GM18502 (cell line): ENCODE results near the gene ANGPTL7.
"Not testable (repeated sequence)": the region's sequence is repeated elsewhere in the genome, so short reads cannot be mapped to it uniquely, and the experiment has no call there.

Source experiments
- ATAC-seq: cut with Tn5 transposase; IDR thresholded peaks from one replicate; pipeline ENCODE4 v1.9.1; 2021; ENCODE audit warnings: mild to moderate bottlenecking; ENCODE audit not compliant: unreplicated experiment, poor library complexity

The ANGPTL7 gene

GRCh38 chr1:11188858-11189451, at the start of gene ANGPTL7:
TSS of gene ANGPTL7 (plus strand) at chr1:11189355. CDS start at chr1:11189580, 225 bp downstream.
- ATAC-seq = no peak

GRCh38 chr1:11142618-11143391, 46.4 kb upstream of the ANGPTL7 start:
- ATAC-seq = no peak

GRCh38 chr1:11143401-11143800, 45.8 kb upstream of the ANGPTL7 start:
- no peak for ATAC-seq

GRCh38 chr1:11143907-11144306, 45.2 kb upstream of the ANGPTL7 start:
- ATAC-seq = no peak

- no peak for ATAC-seq
Measured at GRCh38 chr1:11144570-11145256, 44.4 kb upstream of the ANGPTL7 start.

GRCh38 chr1:11145741-11146140, 43.4 kb upstream of the ANGPTL7 start:
- ATAC-seq = no peak

- ATAC-seq = no peak
Measured at GRCh38 chr1:11147197-11147770, 41.9 kb upstream of the ANGPTL7 start.

GRCh38 chr1:11150326-11150725, 38.8 kb upstream of the ANGPTL7 start:
- ATAC-seq = no peak

- ATAC-seq = no peak
Measured at GRCh38 chr1:11151114-11151513, 38.0 kb upstream of the ANGPTL7 start.

- ATAC-seq = no peak
Measured at GRCh38 chr1:11151826-11152612, 37.1 kb upstream of the ANGPTL7 start.

- ATAC-seq = no peak
Measured at GRCh38 chr1:11152755-11153154, 36.4 kb upstream of the ANGPTL7 start.

GRCh38 chr1:11153184-11153583, 36.0 kb upstream of the ANGPTL7 start:
- ATAC-seq = no peak

- no peak for ATAC-seq
Measured at GRCh38 chr1:11156441-11156840, 32.7 kb upstream of the ANGPTL7 start.

- no peak for ATAC-seq
Measured at GRCh38 chr1:11156963-11157362, 32.2 kb upstream of the ANGPTL7 start.

GRCh38 chr1:11157394-11157793, 31.8 kb upstream of the ANGPTL7 start:
- ATAC-seq = no peak

- ATAC-seq = no peak
Measured at GRCh38 chr1:11157867-11158266, 31.3 kb upstream of the ANGPTL7 start.

GRCh38 chr1:11158291-11158690, 30.9 kb upstream of the ANGPTL7 start:
- ATAC-seq = no peak

GRCh38 chr1:11158720-11159321, 30.3 kb upstream of the ANGPTL7 start:
- ATAC-seq = no peak

- ATAC-seq = not testable (repeated sequence)
Measured at GRCh38 chr1:11162752-11163151, 26.4 kb upstream of the ANGPTL7 start.

GRCh38 chr1:11166744-11167143, 22.4 kb upstream of the ANGPTL7 start:
- ATAC-seq = not testable (repeated sequence)
